SK-N-MC (cell line): ENCODE data around the gene B9D2.

Experiments
- EZH2 ChIP-seq: fragments of 200-600 bp; sonication (generic); IDR thresholded peaks from one replicate; pipeline ENCODE4 v1.6.1; 2017; ENCODE audit warnings: antibody characterized with exemption
- FOXP2 ChIP-seq: optimal IDR thresholded peaks from 2 replicates; pipeline ENCODE3; 2011; ENCODE audit warnings: mild to moderate bottlenecking, moderate library complexity; ENCODE audit not compliant: insufficient read depth; ENCODE audit errors: extremely low read length, control extremely low read depth
- POLR2AphosphoS5 ChIP-seq: IDR thresholded peaks from 2 replicates; pipeline ENCODE4 v1.6.1; 2012; ENCODE audit warnings: mild to moderate bottlenecking, low read depth, low read length, borderline replicate concordance

GRCh38 chr19:41352609-41353465 is 11.1 kb downstream of the B9D2 start:
- TF ChIP-seq EZH2 = no peak
- 0 out of 2 replicates have a peak, but pooled peaks have one; percentile 1 for TF ChIP-seq POLR2AphosphoS5
- no peak for TF ChIP-seq FOXP2
